Jurkat, Clone E6-1 (cell line): Measurements from ENCODE around the gene RAB9A.
"Not testable (repeated sequence)": the region's sequence is repeated elsewhere in the genome, so short reads cannot be mapped to it uniquely, and the experiment has no call there.

Source experiments
- DNase-seq: peaks from one replicate; pipeline ENCODE4 v3.0.0-alpha.2; 2011; ENCODE audit warnings: low read depth, low spot score
- H3K4me3 ChIP-seq: 2 replicates; pipeline ENCODE4 v1.5.1; 2011; ENCODE audit warnings: mild to moderate bottlenecking, low read length, control low read depth, moderate library complexity

Gene RAB9A

GRCh38 chrX:13695601-13696115, 6.7 kb downstream of the RAB9A start:
- no peak for DNase-seq
- no peak overlapping the region for H3K4me3 ChIP-seq

- H3K4me3 ChIP-seq: no peak overlapping the region
- DNase-seq: no peak
Measured at GRCh38 chrX:13697455-13697854, 8.5 kb downstream of the RAB9A start.

- H3K4me3 ChIP-seq: no peak overlapping the region
- no peak for DNase-seq
Measured at GRCh38 chrX:13697976-13698375, 9.0 kb downstream of the RAB9A start.

- no peak overlapping the region for H3K4me3 ChIP-seq
- DNase-seq: no peak
Measured at GRCh38 chrX:13698432-13698831, 9.5 kb downstream of the RAB9A start.

- no peak for DNase-seq
Measured at GRCh38 chrX:13699183-13699826, 10.4 kb downstream of the RAB9A start.

GRCh38 chrX:13700380-13700779, 11.5 kb downstream of the RAB9A start:
- no peak for DNase-seq
- no peak overlapping the region for H3K4me3 ChIP-seq

More at GRCh38 chrX:13699183-13699826, 10.4 kb downstream of the RAB9A start:
- H3K4me3 ChIP-seq: no peak overlapping the region

GRCh38 chrX:13702111-13702789, 13.3 kb downstream of the RAB9A start:
- no peak overlapping the region for H3K4me3 ChIP-seq
- DNase-seq: no peak

- no peak overlapping the region for H3K4me3 ChIP-seq
- no peak for DNase-seq
Measured at GRCh38 chrX:13703135-13703534, 14.2 kb downstream of the RAB9A start.

GRCh38 chrX:13703589-13703988, 14.7 kb downstream of the RAB9A start:
- no peak overlapping the region for H3K4me3 ChIP-seq
- DNase-seq: no peak

- H3K4me3 ChIP-seq: no peak overlapping the region
- no peak for DNase-seq
Measured at GRCh38 chrX:13711141-13711540, 22.2 kb downstream of the RAB9A start.

- no peak for DNase-seq
- H3K4me3 ChIP-seq: no peak overlapping the region
Measured at GRCh38 chrX:13716455-13716854, 27.5 kb downstream of the RAB9A start.

- no peak overlapping the region for H3K4me3 ChIP-seq
- no peak for DNase-seq
Measured at GRCh38 chrX:13716905-13717304, 28.0 kb downstream of the RAB9A start.

GRCh38 chrX:13717700-13718472, 29.0 kb downstream of the RAB9A start:
- DNase-seq: no peak
- H3K4me3 ChIP-seq: no peak overlapping the region

GRCh38 chrX:13719192-13719856, 30.4 kb downstream of the RAB9A start:
- H3K4me3 ChIP-seq: no peak overlapping the region
- no peak for DNase-seq

- DNase-seq: no peak
- no peak overlapping the region for H3K4me3 ChIP-seq
Measured at GRCh38 chrX:13721371-13721770, 32.4 kb downstream of the RAB9A start.

- DNase-seq: peak; percentile 25
- H3K4me3 ChIP-seq: no peak overlapping the region
Measured at GRCh38 chrX:13721819-13722519, 33.0 kb downstream of the RAB9A start.

GRCh38 chrX:13724878-13725277, 36.0 kb downstream of the RAB9A start:
- DNase-seq, H3K4me3 ChIP-seq: not testable (repeated sequence)

- DNase-seq, H3K4me3 ChIP-seq: not testable (repeated sequence)
Measured at GRCh38 chrX:13726583-13726982, 37.7 kb downstream of the RAB9A start.

GRCh38 chrX:13730523-13730922, 41.6 kb downstream of the RAB9A start:
- not testable (repeated sequence) for H3K4me3 ChIP-seq, DNase-seq
